ENCODE measurements around the gene ZNF593OS.

GRCh38 chr1:26177182-26177684 lies 5.6 kb upstream of the ZNF593OS start, which contains the start of gene CNKSR1:
- TF ChIP-seq CTCF (IDR thresholded peaks at IDR 0.05 in 4 of 5, conservative IDR thresholded peaks at IDR 0.05 in 1 of 5) (no peak), POLR2A (IDR thresholded peaks at IDR 0.05) (no peak)
